Inferior parietal cortex (tissue), 1 donor: ENCODE data around the gene ZNF710.

ENCODE experiments used
- DNase-seq: peaks from one replicate; pipeline ENCODE4 v3.0.0-alpha.2; 2016; ENCODE audit errors: extremely low spot score

Gene ZNF710

DNA sequence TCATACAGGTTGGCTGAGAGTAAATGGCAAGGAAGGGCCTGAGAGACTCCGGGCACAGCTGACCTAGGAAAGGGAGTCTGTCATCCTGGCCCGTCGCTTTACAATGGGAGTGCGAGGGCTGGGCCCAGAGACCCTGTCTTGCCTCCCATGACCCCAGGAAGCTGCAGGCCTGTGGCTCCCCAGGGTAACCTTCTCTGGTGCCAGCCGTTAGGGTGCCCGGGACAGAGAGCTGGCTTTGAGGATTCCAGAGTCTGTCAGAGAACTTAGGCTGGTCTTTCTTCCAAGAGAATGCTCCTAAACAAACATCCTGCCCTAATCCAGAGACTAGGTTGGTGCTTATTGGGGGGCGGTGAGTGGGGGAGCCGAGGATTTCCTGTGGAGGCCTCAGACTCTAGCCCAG lies 18.5 kb downstream of the ZNF710 start:
- DNase-seq, result no peak

DNA sequence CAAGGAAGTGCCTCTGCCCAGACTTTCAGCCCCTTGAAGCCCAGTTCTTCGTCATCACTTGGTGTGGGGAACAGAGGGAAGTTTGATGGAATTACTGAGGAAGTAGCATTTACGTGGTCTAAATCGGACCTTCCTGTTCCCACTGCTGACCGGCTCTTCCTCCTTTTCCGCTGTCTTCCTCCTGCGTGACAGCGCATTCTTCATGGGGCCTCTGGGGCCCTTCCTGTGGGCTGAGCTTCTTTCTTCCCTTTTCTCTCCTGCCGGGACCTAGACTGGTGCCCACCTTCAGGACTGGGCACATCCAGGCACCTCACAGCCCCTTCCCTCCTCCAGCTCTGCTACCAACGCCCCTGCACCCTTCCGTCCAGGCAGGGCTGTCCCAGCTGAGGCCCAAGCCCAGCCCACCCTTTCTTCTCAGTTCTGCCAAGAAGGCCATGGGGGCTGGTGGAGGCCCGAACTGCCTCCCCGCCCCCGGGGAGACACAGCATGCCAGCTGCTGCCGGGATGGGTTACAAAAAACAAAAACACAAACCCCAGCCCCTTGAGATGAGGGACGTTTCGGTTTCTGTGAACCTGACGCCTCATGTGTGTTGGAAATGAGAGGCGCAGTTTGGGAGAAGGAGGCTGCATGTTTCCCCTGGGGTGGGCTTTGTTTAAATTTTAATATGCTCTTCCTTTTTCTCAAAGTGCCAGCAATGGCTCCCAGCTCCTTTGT lies 19.1 kb downstream of the ZNF710 start:
- no peak for DNase-seq

DNA sequence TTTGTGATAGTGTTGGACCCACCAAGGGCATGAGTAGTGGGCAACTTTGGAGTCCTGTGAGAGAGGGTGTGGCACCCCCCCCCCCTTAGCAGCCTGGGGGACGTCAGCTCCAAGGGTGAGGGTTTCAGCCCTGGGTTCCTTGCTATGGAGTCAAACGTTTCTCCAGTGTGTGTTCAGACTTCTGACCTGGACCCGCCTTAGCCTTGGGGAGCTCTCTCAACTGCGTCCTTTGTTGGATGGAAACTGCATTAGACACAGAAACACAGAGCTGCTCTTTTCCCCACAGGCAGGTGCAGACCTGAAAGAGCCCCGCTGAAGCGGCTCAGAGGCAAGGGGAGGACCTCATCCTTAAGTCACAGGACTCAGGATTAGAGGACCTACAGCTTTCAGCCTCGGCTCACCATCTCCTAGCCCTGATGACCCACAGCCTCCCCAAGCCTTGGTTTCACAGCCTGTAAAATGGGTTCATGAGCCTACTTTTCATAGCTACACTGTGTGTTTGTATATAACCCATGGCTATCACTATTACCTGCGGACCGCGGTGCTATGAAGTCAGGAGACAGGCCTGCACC lies 19.9 kb downstream of the ZNF710 start:
- no peak for DNase-seq

DNA sequence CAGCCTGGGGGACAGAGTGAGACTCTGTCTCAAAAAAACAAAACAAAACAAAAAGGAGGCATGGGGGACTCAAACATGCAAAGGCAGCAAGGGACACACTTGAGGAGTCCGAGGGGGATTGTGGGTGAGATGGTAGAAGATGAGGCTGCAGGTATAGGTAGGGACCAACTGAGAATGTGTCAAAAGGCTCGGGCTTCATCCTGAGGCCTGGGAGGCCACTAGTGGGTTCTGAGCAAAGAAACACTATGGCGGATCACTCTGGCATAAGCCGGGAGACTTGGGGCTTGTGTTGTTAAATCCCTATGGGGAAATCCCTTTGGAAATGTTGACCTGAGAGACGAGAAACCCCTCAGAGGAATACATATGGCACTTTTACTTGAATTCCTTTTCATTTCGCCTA lies 21.2 kb downstream of the ZNF710 start:
- DNase-seq, result no peak

DNA sequence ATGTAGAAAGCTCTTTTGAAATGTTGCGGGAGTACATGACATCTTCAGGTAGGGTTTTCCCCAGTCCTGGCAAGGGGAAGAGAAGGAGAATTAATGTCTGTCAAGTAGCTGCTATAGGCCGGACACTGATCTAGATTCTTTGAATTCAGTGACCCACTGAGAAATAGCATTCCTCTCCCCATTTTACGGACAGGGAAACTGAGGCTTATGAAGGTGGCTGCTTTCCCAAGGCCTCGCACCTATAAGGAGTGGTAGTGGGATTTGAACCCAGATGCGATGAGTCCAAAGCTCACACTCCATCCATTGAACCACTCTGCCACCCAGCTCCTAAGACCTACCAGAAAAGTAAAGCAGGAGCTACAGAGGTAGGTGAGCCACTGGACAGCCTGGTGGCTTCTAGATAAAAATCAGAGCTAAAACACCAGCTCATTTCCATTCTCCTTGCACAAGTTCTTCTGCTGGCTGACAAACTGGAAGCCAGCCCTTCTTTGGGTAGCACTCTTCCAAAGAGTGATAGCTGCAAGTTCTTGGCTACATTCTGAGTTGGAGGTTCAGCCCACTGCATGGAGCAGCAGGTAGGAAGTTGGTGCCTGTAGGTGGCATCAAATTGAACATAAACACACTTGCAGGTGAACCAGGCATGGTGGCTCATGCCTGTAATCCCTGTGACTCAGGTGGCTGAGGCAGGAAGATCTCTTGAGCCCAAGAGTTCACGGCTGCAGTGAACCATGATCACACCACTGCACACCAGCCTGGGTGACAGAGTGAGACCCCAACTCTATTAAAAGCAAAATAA lies 22.0 kb downstream of the ZNF710 start:
- DNase-seq, result no peak

DNA sequence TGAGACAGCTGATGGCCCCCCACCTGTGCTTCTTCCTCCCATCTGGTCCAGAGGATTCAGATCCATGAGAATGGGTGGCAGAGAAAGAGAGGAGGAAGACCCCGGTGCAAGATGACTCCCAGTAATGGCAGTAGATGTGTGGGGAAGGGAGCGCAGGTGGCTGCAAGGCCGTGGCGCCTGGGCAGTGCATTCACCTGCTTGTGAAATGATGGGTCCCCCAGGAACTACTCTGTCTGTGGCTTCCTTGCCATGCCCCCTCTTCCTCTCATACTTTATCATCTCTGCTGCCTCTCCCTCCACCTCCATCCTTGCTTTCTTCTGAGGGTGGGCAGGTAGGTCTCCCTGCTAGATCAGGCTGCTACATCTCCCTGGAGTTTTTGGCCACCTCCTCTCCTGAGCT lies 23.3 kb downstream of the ZNF710 start:
- no peak for DNase-seq

DNA sequence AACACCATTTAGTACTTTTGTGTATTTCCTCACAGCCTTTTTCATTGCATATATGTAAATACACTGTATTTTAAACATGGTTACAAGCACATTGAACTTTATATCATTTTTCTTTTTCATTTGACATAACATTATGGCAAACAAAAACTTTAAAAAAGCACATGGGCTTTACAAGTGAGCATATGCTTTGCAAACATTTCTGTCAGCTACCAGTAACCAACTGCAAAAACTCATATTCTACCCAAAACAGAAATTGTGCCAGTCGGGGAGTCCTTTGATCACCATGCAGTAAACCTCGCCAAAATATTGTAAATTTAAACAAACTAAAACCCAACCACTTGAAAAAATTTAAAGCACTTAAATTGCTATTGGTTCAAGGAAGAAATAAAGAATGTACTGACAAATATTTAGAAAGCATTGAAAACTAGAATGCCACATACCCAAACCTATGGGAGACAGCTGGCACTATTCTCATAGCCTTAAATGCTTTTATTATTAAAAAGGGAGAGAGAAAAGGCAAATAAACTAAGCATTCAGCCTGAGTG lies 24.4 kb downstream of the ZNF710 start:
- no peak for DNase-seq

DNA sequence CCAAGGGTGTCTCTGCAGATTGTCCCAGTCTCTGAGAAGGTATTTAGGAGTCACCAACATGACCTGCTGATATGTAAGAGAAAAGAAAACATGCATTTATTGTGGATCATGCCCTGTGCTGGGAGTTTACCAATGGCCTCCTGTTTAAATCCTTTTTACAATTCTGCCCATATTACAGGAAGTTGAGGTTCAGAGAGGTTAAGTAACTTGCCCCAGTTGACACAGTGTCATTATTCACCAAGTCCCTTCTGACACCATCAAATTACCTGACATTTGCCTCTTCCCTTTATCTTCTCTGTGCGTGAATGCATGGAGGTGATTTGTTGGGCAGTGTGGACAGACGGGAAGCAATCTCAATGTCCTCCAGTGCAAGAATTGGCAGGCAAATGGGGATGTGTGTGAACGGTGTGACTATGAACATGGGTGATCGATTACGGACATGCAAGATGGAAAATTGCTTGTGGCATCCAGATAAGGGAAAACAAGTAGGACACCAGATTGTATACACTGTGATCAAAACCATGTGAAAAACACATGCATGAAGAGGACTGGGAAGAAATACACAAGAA lies 27.3 kb downstream of the ZNF710 start:
- no peak for DNase-seq

DNA sequence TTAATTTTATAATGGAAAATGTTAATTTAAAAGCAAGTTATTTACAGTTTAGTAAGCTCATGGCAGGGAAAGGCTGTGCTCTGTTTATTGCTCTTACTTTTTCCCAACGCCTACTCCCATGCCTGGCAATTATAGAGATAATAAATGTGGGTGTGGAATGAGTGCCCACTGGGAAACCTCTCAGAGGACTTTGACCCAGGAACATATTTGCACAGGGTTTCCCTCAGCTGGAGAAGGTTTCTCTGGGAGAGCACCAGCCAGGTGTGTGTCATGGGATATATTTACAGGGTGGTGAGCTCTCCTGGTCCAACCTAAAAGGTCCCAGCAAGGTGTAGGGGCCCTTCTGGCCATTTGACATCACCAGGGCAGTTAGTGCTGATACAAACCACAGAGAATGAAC lies 27.9 kb downstream of the ZNF710 start:
- DNase-seq, result no peak

DNA sequence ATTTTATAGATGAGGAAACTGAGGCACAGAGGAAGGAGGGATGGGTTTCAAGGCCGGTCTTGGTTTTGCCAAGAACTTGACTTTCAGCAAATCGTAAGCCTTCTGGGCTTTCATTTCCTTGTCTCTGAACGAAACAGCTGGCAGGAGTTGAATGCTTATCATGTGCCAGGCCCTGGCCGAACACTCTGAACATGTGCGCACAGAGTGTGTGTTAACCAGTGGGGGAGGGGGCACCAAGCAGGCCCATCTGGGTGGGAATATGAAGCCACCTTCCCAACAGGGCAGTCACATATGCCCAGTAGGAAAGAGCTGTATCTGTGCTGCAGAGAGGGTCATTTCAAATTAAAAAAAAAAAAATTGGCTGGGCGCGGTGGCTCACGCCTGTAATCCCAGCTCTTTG lies 29.3 kb downstream of the ZNF710 start:
- DNase-seq, result no peak

DNA sequence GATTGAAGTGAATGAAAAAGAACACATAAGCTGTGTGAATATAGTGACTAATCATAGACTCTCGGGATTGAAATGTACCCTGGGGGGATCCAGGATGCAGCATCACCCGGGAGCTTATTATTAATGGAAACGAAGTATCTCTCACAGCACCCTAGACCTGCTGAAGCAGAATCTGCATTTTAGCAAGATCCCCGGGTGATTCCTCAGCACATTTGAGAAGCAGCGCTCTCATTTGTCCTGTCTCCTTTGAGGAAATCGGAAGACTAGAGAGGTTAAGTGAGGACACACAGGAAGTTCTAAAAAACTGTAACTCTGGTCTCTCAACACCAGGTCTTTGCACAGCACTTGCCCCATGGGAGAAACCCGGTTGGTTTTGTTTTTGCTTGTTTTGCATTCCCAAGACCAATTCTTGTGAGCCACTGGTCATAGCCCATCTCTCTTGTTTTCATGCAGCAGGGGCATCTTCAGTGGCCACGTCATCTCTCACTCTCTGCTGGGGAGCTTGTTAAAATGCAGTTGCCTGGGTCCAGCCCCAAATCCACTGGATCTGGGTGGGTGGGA lies 30.2 kb downstream of the ZNF710 start:
- DNase-seq, result no peak

DNA sequence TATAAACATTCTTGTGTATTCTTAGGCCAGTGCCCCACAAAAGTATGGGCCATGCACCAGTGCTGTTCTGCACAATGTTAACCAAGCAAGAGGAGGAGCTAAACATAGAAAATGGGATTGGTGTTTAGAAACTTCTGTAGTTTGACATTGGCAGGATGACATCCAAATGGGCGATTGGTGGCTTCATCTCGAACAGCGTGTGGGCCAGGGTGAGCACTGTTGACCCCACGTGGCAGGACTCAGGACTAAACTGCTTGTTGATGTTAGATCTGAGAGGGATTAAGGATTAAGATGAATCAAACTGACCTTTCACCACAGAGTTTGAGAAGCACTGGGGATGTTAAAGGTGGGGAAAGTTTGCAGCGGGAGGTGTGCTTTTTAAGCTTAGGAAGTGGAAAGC lies 31.9 kb downstream of the ZNF710 start:
- no peak for DNase-seq

DNA sequence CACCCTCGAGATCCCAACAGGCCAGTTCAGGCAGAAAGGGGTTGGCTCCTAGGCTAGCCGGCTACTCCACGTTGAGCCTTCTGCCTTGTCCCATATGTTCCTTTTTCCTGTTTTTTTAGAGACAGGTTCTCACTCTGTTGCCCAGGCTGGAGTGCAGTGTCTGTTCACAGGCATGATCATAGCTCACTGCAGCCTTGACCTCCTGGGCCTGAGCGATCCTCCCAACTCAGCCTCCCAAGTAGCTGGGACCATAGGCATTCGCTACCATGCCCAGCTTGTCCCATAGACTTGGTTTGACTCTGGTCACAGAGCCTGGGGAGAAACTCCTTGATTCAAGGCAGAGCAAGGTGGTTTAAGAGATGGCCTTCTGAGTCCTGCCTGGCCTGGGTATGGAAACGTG lies 32.3 kb downstream of the ZNF710 start:
- DNase-seq, result no peak

DNA sequence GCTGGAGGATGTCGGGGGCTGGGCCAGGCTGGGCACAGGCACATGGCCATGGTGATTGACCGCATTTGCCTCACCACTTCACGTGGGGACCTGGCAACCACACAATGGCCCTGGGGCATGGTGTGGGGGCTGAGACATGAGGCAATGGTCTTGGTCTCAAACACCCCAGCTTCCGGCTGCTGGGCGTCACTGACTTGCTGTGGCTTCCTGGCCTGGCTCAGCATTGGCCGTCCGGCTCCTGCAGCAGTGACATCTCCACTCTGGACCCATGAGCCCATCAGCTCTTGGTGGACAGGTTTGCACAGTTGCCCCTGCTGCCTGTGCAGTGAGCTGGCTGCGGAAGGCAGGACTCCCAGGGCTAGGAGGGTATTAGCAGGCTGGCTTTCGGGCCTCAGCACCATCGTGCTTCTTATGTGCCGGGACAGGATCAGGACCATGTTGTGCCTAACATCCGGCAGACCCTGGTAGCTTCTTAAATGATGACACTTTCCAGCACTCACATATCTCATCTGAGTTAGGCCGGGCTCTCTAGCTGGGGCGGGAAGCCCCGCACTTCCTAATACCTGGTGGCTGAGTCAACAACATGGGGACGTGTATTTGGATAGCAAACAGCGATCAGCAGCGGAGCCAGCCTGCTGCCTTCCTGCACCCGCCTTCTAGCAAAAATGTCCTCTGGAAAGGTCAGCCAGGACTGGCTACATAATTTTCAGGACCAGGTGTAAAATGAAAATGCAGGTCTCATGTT lies 34.1 kb downstream of the ZNF710 start:
- no peak for DNase-seq

DNA sequence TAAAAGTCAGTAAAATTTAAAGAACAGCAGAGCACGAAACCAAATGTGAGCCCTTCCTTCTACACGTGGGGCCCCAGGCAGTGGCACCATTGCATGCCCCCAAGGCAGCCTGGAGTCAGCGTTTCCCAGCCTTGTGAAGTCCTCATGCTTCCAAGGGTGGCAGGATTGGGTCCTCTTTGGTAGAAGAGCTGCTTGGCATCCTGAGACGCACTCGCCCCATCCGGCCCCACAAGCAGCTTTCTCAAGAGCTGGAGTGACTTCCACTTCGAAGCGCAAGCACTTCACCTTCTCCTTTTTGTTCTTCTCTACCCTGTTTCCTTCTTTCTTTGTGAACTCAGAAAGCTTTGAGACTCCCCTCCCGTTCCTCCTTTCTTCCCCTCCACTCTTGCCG lies 34.7 kb downstream of the ZNF710 start:
- no peak for DNase-seq

DNA sequence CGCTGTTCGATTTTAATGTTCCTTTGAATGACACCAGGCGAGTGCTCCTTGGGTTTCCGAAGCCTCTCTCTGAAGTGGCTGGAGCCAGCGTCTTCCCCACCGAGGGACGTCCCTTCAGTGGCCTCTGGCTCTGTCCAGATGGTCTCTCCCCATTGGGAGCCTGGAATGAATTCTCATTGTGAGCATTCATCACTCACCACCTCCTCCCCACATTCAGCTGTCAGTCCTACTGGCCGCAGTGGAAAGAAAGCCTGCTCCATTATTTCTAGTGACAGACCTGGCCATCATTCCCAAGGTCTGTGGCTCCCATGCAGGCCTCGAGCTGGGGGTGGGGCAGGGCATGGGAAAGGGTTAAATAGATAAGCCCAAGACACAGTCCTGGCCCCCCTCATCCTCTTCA lies 35.2 kb downstream of the ZNF710 start:
- no peak for DNase-seq

DNA sequence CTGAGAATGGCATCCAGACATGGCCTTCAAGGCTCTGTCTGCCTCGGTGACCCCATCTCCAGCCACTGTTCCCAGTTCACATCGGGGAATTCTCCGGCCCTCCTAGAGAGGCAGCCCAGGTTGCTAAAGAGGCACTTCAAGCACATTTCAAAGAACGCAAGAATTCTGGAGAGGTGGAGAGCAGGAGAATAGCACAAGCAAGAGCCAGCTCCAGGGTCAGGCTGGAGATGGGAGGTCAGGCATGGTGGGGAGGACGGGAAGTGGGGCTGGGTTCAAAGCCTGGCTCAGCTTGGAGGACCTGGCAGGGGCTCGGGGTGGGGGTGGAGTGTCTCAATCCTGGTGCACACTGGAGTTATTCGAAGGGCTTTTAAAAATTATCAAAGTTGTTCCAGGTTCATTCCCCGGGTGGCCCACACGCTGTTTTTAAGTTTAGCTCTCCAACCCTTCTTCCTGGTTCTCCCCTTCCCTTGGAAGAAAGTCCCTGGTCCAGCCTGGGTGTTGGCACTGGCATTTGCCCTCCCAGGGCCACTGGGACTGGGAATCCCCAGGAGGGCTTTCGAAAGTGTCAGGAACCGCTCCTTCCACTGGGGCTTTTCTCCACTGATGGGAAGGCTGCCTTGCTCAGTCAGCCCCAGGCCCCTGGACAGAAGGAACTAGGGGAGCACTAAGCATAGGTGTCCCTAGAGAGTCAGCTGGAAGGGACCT lies 35.8 kb downstream of the ZNF710 start:
- DNase-seq, result no peak

DNA sequence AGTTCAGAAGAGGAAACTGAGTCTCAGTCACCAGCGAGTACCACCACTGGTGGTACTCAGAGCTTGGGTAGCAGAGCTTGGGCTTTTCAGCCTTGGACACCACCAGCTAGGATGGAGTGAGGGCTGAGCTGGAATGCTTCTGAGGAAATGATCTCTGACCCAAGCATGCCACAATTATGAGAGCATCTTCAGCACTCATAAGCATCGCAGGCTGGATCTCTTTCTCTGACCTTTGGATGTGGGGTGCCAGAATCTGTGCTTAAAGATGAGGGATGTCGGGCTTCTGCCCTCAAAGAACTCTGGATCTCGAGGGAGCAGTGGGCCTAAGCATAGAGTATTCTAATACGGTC lies 36.4 kb downstream of the ZNF710 start:
- DNase-seq, result no peak

DNA sequence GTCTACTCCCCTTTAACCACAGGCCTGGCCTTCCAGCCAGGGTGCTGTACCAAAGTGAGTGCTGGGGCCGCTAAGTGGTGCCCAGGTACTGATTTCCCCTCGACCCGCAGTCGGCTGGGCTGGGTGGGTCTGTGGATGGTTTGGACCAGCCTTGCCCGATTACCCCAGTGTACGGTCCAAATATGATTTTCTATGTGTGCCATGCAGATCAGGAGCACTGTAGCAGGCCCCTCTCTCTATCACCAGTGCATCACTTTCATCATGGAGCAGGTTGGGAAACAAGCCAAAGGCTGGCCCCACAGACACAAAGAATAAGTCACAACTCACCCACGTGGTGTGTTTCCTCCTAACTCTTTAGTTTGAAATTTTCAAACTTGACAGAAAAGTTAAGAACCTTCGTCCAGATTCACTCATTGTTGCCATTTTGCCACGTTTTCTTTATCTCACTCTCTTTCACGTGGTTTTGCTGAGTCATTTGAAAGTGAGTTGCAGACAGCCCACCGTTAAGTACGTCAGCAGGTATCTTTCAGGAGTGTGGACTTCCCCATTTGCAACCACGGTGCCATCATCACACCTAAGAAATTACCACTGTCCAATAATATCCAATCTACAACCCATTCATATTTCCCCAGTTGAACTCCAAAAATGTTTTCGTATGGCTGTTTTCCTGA lies 37.0 kb downstream of the ZNF710 start:
- DNase-seq, result no peak

DNA sequence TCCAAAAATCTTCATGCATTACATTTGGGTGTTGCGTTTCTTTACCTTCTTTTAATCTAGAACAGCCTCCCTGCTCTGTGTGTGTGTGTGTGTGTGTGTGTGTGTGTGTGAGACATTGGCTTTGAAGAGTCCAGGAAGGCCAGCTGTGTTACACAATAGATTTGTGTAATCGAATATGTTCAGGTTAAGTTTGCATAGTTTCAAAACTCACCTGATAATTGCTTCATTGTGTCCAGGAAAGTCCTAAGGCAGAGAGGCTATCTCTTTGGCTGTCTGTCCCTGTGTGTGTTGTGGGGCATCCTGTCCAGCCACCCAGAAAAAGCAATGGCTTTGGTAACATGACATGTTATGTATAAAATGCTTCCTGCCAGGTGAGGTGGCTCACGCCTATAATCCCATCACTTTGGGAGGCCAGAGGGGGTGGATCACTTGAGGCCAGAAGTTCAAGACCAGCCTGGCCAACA lies 37.5 kb downstream of the ZNF710 start:
- no peak for DNase-seq
